Measurements from ENCODE around the gene KRTAP3-3.

KRTAP3-3 gene

DNA sequence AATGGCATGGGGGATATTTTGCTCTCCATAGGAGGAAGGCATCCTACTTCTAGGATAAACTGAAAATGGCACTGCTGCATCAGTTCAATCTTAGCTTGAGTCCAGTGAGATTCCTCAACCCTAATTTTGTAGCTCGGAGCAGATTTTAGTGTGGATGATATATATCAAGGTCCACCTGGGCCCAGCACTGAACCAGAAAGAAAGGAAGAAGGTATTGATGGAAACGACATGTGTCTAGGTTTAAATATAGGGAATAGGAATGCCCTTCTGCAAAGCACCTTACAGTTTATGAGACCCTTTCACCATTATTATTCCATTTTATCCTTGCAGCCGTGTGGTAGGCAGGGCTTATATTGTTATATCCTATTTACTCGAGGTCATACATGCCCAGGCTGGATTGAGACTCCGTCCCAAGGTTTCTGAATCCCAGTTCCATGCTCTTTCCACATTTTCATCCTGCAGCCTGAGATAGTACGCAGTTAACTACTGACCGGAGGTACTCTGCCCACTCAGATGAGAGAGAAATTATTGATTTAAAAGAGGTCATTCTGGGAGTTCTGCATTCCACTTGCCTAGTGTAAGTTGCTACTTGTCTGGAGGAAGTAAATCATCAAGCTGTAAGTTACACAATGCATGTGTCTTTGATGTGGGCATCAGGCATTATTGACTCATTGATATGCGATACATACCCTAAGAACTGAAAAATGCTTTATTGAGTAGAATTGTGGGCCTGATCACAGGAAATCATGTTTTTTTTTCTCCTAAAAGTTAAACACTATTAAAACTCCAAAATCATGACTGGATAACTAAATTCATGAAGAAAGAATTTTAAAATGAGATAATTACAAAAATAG, 37.3 kb downstream of the KRTAP3-3 start:
- DNase-seq, result no peak

DNA sequence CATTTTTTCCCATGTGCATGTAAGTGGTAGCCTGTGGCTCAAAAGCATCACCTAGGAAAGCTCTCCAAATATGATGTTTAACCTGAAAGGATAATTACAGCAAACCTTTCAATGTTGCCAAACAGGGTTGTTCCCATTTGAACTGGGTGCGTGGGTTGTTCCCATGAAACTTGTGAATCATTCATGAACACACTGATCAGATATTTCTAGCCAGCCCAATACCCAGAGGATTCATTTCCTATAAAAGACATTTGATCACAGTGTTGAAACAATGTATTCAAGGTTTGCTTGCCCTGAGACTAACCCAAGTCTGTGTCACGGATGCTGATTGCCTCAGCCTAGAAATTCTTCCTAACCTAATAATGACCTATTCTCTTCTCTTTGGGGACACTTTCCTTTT, 40.1 kb downstream of the KRTAP3-3 start:
- no peak for DNase-seq

DNA sequence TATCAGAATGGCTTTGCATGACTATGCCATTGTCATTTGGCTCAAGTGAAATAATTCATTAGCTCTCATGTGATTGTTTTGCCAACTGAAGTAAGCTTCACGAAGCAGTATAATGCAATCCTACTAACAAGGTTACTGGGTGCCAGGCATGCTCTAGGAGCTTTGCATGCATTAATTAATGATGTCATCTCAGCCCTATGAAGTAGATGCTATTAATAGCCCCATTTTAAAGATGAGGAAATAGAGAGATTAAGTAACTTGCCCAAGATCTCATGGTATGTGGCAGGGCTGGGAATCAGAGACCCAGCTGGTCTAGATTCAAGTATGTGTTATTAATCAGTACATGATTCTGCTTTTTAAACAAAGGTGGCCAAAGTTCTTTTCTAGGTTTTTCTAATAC, 41.3 kb downstream of the KRTAP3-3 start:
- no peak for DNase-seq

DNA sequence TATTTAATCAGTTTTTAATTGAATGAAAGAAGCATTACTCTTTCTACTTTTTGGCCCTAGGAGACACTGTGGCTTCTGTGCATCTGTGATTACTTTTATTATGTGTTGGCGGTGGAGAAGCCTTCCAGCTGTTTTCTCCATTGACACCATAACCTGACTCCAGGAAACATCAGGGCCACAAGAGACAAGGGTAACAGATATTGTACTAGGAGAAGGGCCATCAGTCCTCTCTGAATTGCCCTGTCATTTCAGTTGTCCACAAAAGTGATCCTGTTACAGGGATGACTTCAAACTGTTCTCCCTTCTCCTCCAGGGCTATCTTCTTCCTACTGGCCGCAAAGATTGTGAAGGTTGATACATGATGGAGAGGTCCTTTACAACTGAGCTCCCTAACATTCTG, 41.8 kb downstream of the KRTAP3-3 start:
- DNase-seq, result no peak

DNA sequence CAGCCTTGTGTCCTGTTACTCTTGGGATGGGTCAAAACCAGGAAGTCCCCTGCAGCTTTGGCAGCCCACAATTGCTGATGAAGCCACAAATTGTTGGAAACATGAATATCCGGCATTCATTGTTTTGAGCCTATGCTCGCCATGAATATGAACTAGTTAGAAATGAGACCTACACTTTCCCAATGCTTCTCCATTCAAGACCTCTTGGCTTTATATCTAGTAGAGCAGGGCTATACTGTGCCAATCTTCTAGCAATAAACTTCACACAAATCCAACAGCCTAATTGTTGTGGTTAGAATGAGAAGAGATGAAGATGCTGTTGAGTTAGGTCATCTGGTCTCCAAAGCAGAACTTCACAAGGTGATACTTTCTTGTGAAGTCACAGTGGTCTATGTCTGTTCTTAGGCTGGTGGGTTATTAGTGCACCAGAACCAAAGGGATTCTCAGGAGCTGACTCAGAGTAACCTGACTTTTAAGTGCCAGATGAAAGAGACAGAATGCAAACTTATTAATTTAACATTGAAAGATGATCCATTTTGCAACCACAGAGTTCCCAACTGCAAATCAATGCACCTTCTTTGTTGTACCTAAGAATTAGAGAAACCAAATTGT, 42.8 kb downstream of the KRTAP3-3 start:
- DNase-seq, result no peak

DNA sequence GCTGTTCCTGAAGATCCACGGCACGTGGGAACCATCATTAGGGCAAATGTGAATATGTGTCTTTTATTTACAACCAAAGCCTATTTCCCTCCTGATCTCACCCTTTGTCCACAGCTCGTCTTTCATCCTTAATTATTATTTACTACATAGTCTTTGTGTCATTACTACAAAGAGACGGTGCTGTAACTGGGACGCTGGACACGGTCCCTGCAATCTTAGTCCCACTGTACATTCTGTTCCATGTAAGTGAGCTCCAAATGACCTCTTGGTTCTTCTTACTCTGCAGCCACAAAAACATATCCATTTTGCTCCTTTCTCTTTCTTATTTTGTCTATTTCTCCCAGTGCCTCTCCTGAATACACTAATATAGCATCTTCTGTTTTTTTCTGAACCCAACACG, 43.8 kb downstream of the KRTAP3-3 start:
- no peak for DNase-seq

DNA sequence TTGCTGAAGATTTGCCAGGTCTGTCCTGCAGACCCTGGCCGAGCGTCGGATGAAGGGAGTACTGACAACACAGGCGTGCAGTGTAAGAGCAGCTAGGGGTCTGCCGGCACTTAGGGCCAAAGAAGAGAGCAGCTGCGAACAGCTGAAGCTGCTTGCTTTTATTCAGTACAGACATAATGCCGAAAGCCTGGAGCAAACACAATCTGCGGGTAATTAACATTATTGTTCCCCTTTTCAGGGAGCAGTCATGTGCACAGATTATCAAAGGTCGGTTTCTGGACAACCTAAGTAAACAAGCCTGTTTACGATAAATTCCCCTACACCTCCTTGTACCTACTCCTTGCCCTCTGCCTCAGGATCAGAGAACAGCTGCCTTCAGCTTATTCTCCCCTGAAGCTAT, 44.5 kb downstream of the KRTAP3-3 start:
- no peak for DNase-seq

DNA sequence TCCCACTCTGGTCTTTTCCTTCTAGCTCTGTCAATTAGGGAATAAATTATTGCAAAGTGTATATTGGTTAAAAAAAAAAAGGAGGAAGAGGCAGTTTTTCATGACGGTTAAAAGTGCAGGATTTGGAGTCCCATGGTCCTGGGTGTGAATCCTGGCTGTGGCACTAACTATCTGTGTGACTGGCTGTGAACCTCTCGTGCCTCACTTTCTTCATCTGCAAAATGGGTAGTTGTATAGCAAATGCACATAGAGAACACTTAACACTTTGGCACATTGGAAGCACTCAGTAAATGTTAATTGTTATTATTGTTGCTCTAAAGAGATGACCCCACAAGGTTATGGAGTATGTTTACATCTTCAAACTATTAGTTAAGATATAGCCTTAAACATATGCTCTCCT, 46.0 kb downstream of the KRTAP3-3 start:
- DNase-seq, result no peak

DNA sequence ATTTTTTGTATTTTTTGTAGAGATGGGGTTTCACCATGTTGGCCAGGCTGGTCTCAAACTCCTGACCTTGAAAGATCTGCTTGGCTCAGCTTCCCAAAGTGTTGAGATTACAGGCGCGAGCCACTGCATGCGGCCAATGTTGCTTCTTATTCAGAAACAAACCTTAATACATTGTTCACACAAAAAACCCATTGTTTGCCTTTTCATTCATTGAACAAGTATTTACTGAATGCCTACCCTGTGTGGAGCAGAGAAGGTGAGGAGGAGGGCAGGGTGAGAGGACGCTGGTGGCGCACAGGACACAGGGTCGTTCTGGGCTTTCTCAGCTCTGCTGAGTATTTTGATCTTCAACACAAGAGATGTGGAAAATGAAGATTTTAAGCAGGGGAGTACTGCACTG, 48.5 kb downstream of the KRTAP3-3 start:
- no peak for DNase-seq

DNA sequence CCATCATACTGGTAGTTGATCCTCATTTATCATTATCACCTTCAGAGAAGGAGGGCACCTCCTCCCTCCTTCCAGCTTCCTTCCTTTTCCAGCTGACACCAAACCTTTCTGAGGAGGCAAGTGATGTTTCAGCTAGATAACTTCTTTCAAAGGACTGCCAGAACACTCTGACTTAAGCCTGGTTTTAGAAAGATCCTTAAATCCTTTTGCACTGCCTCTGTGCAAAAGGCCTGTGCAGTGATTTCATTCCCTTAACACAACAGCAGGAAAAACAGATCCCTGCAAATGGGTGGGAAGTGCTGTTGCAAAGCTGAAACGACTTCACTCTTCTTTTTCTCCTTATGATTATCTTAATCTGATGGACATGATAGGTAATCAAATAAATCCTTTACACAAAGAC, 49.4 kb downstream of the KRTAP3-3 start:
- no peak for DNase-seq

Measured in SHP77 treated with DMSO at 0.1 percent for 48 hours (cell line).